IMR-90 (cell line): ENCODE measurements around the gene ASPRV1. TPM values are rescaled to one million over a fixed set of nuclear protein-coding genes. Genes with fewer than 3 reads are reported as not detected.

Source experiments
- ATAC-seq: fragments of 200-7000 bp; cut with Tn5 transposase; 2 replicates; pipeline ENCODE4 v1.9.1; 2020; ENCODE audit warnings: low read depth, mild to moderate bottlenecking, moderate library complexity
- BruUV-seq: library from RNA; stranded (reverse); fragments of 400-500 nt; replicated peaks from 2 replicates; lab custom pipeline; 2021; lab: Mats Ljungman, UMichigan
- CTCF ChIA-PET: fragments of 300-600 bp; formaldehyde crosslinking; extraction: SDS; loops from one replicate; lab custom pipeline; 2021; ENCODE audit warnings: antibody characterized with exemption; lab: Yijun Ruan, JAX
- POLR2A ChIA-PET: fragments of 300-600 bp; sonication (Branson Sonifier 250); formaldehyde crosslinking; loops from one replicate; lab custom pipeline; 2022; ENCODE audit warnings: antibody characterized with exemption; ENCODE audit not compliant: unreplicated experiment; lab: Charles Lee
- DNase-seq: peaks from one replicate; pipeline ENCODE4 v3.0.0; 2013
- H2AFZ ChIP-seq: replicated peaks from 2 replicates; pipeline ENCODE3; 2013; ENCODE audit warnings: low read length, mild to moderate bottlenecking; ENCODE audit not compliant: poor library complexity
- H2AK5ac ChIP-seq: 2 replicates; pipeline ENCODE4 v1.6.1; 2013; ENCODE audit warnings: low read depth, low read length, inconsistent platforms
- H2AK9ac ChIP-seq: replicated peaks from 2 replicates; pipeline ENCODE3; 2013; ENCODE audit warnings: mild to moderate bottlenecking, low read depth, low read length, moderate library complexity; ENCODE audit not compliant: poor library complexity
- H2BK120ac ChIP-seq: 2 replicates; pipeline ENCODE4 v1.6.1; 2013; ENCODE audit warnings: low read depth, low read length, inconsistent platforms
- H2BK15ac ChIP-seq: 3 replicates; pipeline ENCODE4 v1.6.1; 2013; ENCODE audit warnings: low read depth, low read length, inconsistent platforms
- H2BK20ac ChIP-seq: 2 replicates; pipeline ENCODE4 v1.6.1; 2013; ENCODE audit warnings: low read depth, mild to moderate bottlenecking, inconsistent platforms, low read length, moderate library complexity
- H2BK5ac ChIP-seq: 2 replicates; pipeline ENCODE4 v1.6.1; 2013; ENCODE audit warnings: mild to moderate bottlenecking, low read depth, low read length, inconsistent platforms; ENCODE audit not compliant: poor library complexity, severe bottlenecking
- H3K14ac ChIP-seq: replicated peaks from 2 replicates; pipeline ENCODE4 v1.6.1; 2013; ENCODE audit warnings: low read depth, low read length, inconsistent platforms
- H3K18ac ChIP-seq: 2 replicates; pipeline ENCODE4 v1.6.1; 2013; ENCODE audit warnings: low read depth, low read length, control low read depth
- H3K23ac ChIP-seq: 2 replicates; pipeline ENCODE4 v1.6.1; 2013; ENCODE audit warnings: low read depth, low read length, inconsistent platforms
- H3K27ac ChIP-seq: 2 replicates; pipeline ENCODE4 v1.5.1; 2013; ENCODE audit warnings: mild to moderate bottlenecking, control low read depth, low read length; ENCODE audit not compliant: insufficient read depth
- H3K27me3 ChIP-seq: 2 replicates; pipeline ENCODE4 v1.6.1; 2013; ENCODE audit warnings: low read length; ENCODE audit not compliant: control insufficient read depth, insufficient read depth
- H3K36me3 ChIP-seq: 2 replicates; pipeline ENCODE4 v1.6.1; 2013; ENCODE audit warnings: low read length, mixed read lengths; ENCODE audit not compliant: control insufficient read depth, insufficient read depth
- H3K4ac ChIP-seq: 2 replicates; pipeline ENCODE4 v1.6.1; 2013; ENCODE audit warnings: low read depth, low read length, inconsistent platforms
- H3K4me1 ChIP-seq: 2 replicates; pipeline ENCODE4 v1.6.1; 2013; ENCODE audit warnings: low read length, mixed read lengths; ENCODE audit not compliant: control insufficient read depth, insufficient read depth
- H3K4me2 ChIP-seq: 2 replicates; pipeline ENCODE4 v1.6.1; 2013; ENCODE audit warnings: low read depth, mild to moderate bottlenecking, control low read depth, low read length, moderate library complexity
- H3K4me3 ChIP-seq: 2 replicates; pipeline ENCODE4 v1.5.1; 2013; ENCODE audit warnings: low read depth, mild to moderate bottlenecking, control low read depth, low read length, moderate library complexity; ENCODE audit not compliant: insufficient read depth
- H3K56ac ChIP-seq: 2 replicates; pipeline ENCODE4 v1.6.1; 2013; ENCODE audit warnings: low read length, inconsistent platforms; ENCODE audit not compliant: insufficient read depth; ENCODE audit errors: extremely low read depth
- H3K79me1 ChIP-seq, 2 experiments: 2 replicates each; pipeline ENCODE4 v1.6.1; 2013; ENCODE audit warnings: low read length in 2 of 2, inconsistent platforms in 1 of 2, low read depth in 1 of 2
- H3K9ac ChIP-seq: 2 replicates; pipeline ENCODE4 v1.6.1; 2013; ENCODE audit warnings: low read depth, low read length, control low read depth
- H3K9me1 ChIP-seq: 2 replicates; pipeline ENCODE4 v1.6.1; 2013; ENCODE audit warnings: low read length, inconsistent platforms; ENCODE audit not compliant: insufficient read depth
- H3K9me3 ChIP-seq: 2 replicates; pipeline ENCODE4 v1.6.1; 2013; ENCODE audit warnings: low read length; ENCODE audit not compliant: control insufficient read depth, insufficient read depth
- H4K20me1 ChIP-seq: 2 replicates; pipeline ENCODE4 v1.6.1; 2013; ENCODE audit warnings: low read length, inconsistent platforms; ENCODE audit not compliant: insufficient read depth
- H4K5ac ChIP-seq: 2 replicates; pipeline ENCODE4 v1.6.1; 2013; ENCODE audit warnings: mild to moderate bottlenecking, low read depth, low read length, control low read depth
- H4K8ac ChIP-seq, 2 experiments: 2 replicates each; pipeline ENCODE4 v1.6.1; 2013; ENCODE audit warnings: low read depth in 2 of 2, low read length in 2 of 2, control low read depth in 1 of 2, inconsistent platforms in 1 of 2
- H4K91ac ChIP-seq: 2 replicates; pipeline ENCODE4 v1.6.1; 2013; ENCODE audit warnings: low read depth, low read length, inconsistent platforms; ENCODE audit not compliant: insufficient read depth
- BHLHE40 ChIP-seq: fragments of 150-350 bp; IDR thresholded peaks from 2 replicates; pipeline ENCODE4 v1.6.1; 2016; ENCODE audit warnings: mild to moderate bottlenecking, low read depth, low read length
- CEBPB ChIP-seq: IDR thresholded peaks from 2 replicates; pipeline ENCODE4 v1.6.1; 2012; ENCODE audit warnings: low read depth, low read length, improper control_type of control experiment
- CHD1 ChIP-seq: IDR thresholded peaks from 2 replicates; pipeline ENCODE4 v1.6.1; 2012; ENCODE audit warnings: low read depth, low read length, improper control_type of control experiment
- CTCF ChIP-seq: conservative IDR thresholded peaks from 2 replicates; pipeline ENCODE4 v1.5.1; 2012; ENCODE audit warnings: mild to moderate bottlenecking, low read depth, low read length, improper control_type of control experiment
- ELK1 ChIP-seq: fragments of 150-350 bp; IDR thresholded peaks from 2 replicates; pipeline ENCODE4 v1.6.1; 2016; ENCODE audit warnings: low read depth, mild to moderate bottlenecking, low read length, moderate library complexity, borderline replicate concordance
- FOS ChIP-seq: fragments of 150-350 bp; IDR thresholded peaks from 2 replicates; pipeline ENCODE4 v1.6.1; 2016; ENCODE audit warnings: low read depth, low read length
- MAFK ChIP-seq: IDR thresholded peaks from 2 replicates; pipeline ENCODE4 v1.6.1; 2012; ENCODE audit warnings: low read depth, low read length, improper control_type of control experiment
- MAZ ChIP-seq: IDR thresholded peaks from 2 replicates; pipeline ENCODE4 v1.6.1; 2012; ENCODE audit warnings: low read depth, mild to moderate bottlenecking, low read length, improper control_type of control experiment, moderate library complexity, borderline replicate concordance
- MXI1 ChIP-seq: IDR thresholded peaks from 2 replicates; pipeline ENCODE4 v1.6.1; 2012; ENCODE audit warnings: low read depth, mild to moderate bottlenecking, low read length, moderate library complexity, borderline replicate concordance
- NFE2L2 ChIP-seq: fragments of 150-350 bp; IDR thresholded peaks from 2 replicates; pipeline ENCODE4 v1.6.1; 2016; ENCODE audit warnings: low read depth, mild to moderate bottlenecking, low read length
- POLR2A ChIP-seq: IDR thresholded peaks from 2 replicates; pipeline ENCODE4 v1.6.1; 2012; ENCODE audit warnings: mild to moderate bottlenecking, low read depth, low read length
- RAD21 ChIP-seq: IDR thresholded peaks from 2 replicates; pipeline ENCODE4 v1.6.1; 2012; ENCODE audit warnings: low read length, improper control_type of control experiment
- WGBS, 2 experiments: methylation state at CpG; one replicate each; pipeline versions ENCODE4 v1.1.5 to v1.1.7; 2013; ENCODE audit warnings: missing lambda C conversion rate in 2 of 2; ENCODE audit not compliant: insufficient read length in 1 of 2; ENCODE audit errors: extremely low coverage in 2 of 2; 5-methylcytosine and 5-hydroxymethylcytosine counted together
- dilution Hi-C: fragments of 300-500 bp; cut with HindIII; formaldehyde crosslinking; loops from one replicate; pipeline ENCODE4 v1.14.3; 2018; ENCODE audit warnings: low sequenced_read_pairs; ENCODE audit not compliant: unreplicated experiment
- in situ Hi-C: fragments of 300-500 bp; cut with MboI; formaldehyde crosslinking; loops from 3 replicates; pipeline ENCODE4 v1.14.3; 2019; ENCODE audit warnings: low sequenced_read_pairs, inconsistent platforms, mixed read lengths
- intact Hi-C: fragments of 100-400 bp; cut with micrococcal nuclease; formaldehyde crosslinking; loops from 2 replicates; pipeline ENCODE4 v1.10.0; 2022
- polyA plus RNA-seq, 3 experiments: library from polyadenylated mRNA; depleted of rRNA; stranded (reverse); fragments of >200 nt; gene quantifications; 2 replicates each; pipeline ENCODE4 v1.2.3, GENCODE V29; 2012; ENCODE audit warnings: low replicate concordance in 1 of 3
- total RNA-seq: library from RNA; depleted of rRNA; stranded (reverse); fragments of >200 nt; gene quantifications from 2 replicates; pipeline ENCODE4 v1.2.3, GENCODE V29; 2012
- TF ChIP-seq, protein P1 (sequence below): fragments of 150-350 bp; IDR thresholded peaks from 2 replicates; pipeline ENCODE4 v1.6.1; 2017; ENCODE audit warnings: mild to moderate bottlenecking, antibody characterized with exemption, low read length, low read depth

ASPRV1 gene
- total and polyA plus RNA-seq, 2 of the 4 experiments (the other 2 are of a cell fraction): 0.14 to 0.18 TPM

GRCh38 chr2:69917852-69918251 lies 43.6 kb downstream of the ASPRV1 start (continued):
- TF ChIP-seq FOS: peak; percentile 69; the same call in 1 of the 2 replicates

GRCh38 chr2:69916106-69916505 lies 45.3 kb downstream of the ASPRV1 start:
- H3K14ac ChIP-seq: no peak overlapping the region
- H3K9ac ChIP-seq: peak overlapping the region; percentile 27; the same call in 1 of the 2 replicates
- no CpG with 5 or more reads among the region's 2 CpGs for WGBS, 2 experiments
- no peaks in the 10 kb centered on the region for H3K9me1 ChIP-seq
- H2BK15ac ChIP-seq: no peak overlapping the region
- H3K4me1 ChIP-seq: no peaks in the 10 kb centered on the region; the same call in 1 of the 2 replicates
- H3K4me2 ChIP-seq: peak overlapping the region; percentile 100
- H3K4me3 ChIP-seq: peak overlapping the region; percentile 55; the same call in 1 of the 2 replicates
- H4K8ac ChIP-seq: no peak overlapping the region
- H3K27me3 ChIP-seq: no peaks in the 10 kb centered on the region
- no peak overlapping the region for H3K23ac ChIP-seq
- in situ Hi-C loops (loop anchor here (5.0 to 25.0 kb wide), 3 partner anchors 156 to 321 kb away; partner anchors contain the start of gene TIA1), dilution Hi-C loops (no loop called here), intact Hi-C loops (loop anchor here (2.0 kb wide), 1 partner anchor 19 kb away; no protein-coding TSS in a partner anchor)
- ChIA-PET POLR2A (interaction anchor here (0.5 kb wide), 1 partner anchor 255 kb away, joined by 4 read pairs; no protein-coding TSS in a partner anchor), CTCF (no interaction called here)
- no peak overlapping the region for H3K56ac ChIP-seq
- no peak overlapping the region for H2AK9ac ChIP-seq
- no peaks in the 10 kb centered on the region for H3K9me3 ChIP-seq
- no peak overlapping the region for H2BK5ac ChIP-seq
- H2BK20ac ChIP-seq: no peak overlapping the region
- ATAC-seq: no peak
- H2AFZ ChIP-seq: no peak overlapping the region
- peak; percentile 35 for DNase-seq
- no peak overlapping the region for H3K4ac ChIP-seq
- H2AK5ac ChIP-seq: no peak overlapping the region
- no TSS peak for BruUV-seq
- no peaks in the 10 kb centered on the region; the same call in 1 of the 2 replicates for H3K36me3 ChIP-seq
- peaks cover 8 to 21% of the 10 kb centered on the region in 2 experiments; a peak in 3 of 4 replicates for H3K79me1 ChIP-seq
- no peaks in the 10 kb centered on the region for H4K20me1 ChIP-seq
- TF ChIP-seq, protein P1, sequence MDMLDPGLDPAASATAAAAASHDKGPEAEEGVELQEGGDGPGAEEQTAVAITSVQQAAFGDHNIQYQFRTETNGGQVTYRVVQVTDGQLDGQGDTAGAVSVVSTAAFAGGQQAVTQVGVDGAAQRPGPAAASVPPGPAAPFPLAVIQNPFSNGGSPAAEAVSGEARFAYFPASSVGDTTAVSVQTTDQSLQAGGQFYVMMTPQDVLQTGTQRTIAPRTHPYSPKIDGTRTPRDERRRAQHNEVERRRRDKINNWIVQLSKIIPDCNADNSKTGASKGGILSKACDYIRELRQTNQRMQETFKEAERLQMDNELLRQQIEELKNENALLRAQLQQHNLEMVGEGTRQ: no peak
- TF ChIP-seq MAZ: no peak
- no peak for TF ChIP-seq MAFK
- no peak for TF ChIP-seq CEBPB
- TF ChIP-seq ELK1: no peak
- no peak for TF ChIP-seq CTCF
- no peak for TF ChIP-seq BHLHE40
- no peak for TF ChIP-seq FOS
- no peak for TF ChIP-seq RAD21
- no peak for TF ChIP-seq MXI1
- no peak for TF ChIP-seq POLR2A
- TF ChIP-seq NFE2L2: no peak
- TF ChIP-seq CHD1: no peak
- H3K27ac ChIP-seq: no peak overlapping the region
- no peak overlapping the region for H2BK120ac ChIP-seq
- no peak overlapping the region for H4K5ac ChIP-seq
- no peak overlapping the region for H4K91ac ChIP-seq
- H3K18ac ChIP-seq: no peak overlapping the region
